HUES6 (cell line): ENCODE data around the gene CASP2.
A peak's percentile ranks its signal among the peaks of the same experiment; 100 is the strongest.
"Not testable (repeated sequence)": the region's sequence is repeated elsewhere in the genome, so short reads cannot be mapped to it uniquely, and the experiment has no call there.

Experiments
- H3K27ac ChIP-seq: 2 replicates; pipeline ENCODE4 v1.7.0; 2013; ENCODE audit warnings: low read depth, mild to moderate bottlenecking, low read length, inconsistent platforms
- H3K27me3 ChIP-seq: 2 replicates; pipeline ENCODE4 v1.6.1; 2013; ENCODE audit warnings: low read length; ENCODE audit not compliant: control insufficient read depth, insufficient read depth
- H3K36me3 ChIP-seq: 2 replicates; pipeline ENCODE4 v1.6.1; 2013; ENCODE audit warnings: low read length; ENCODE audit not compliant: control insufficient read depth, insufficient read depth
- H3K4me1 ChIP-seq: 2 replicates; pipeline ENCODE4 v1.6.1; 2013; ENCODE audit warnings: low read length; ENCODE audit not compliant: control insufficient read depth, insufficient read depth
- H3K4me3 ChIP-seq: 2 replicates; pipeline ENCODE4 v1.5.1; 2013; ENCODE audit warnings: low read depth, low read length
- H3K9ac ChIP-seq: one replicate; pipeline ENCODE4 v1.6.1; 2013; ENCODE audit warnings: mild to moderate bottlenecking, low read length
- H3K9me3 ChIP-seq: 2 replicates; pipeline ENCODE4 v1.6.1; 2013; ENCODE audit warnings: low read depth, low read length; ENCODE audit not compliant: control insufficient read depth, insufficient read depth

The CASP2 gene

GRCh38 chr7:143264196-143264568 is 24.0 kb upstream of the CASP2 start:
- H3K27me3 ChIP-seq, H3K9me3 ChIP-seq, H3K27ac ChIP-seq, H3K4me1 ChIP-seq: not testable (repeated sequence)
- H3K9ac ChIP-seq, result peak overlapping the region; percentile 31
- peak overlapping the region; percentile 97 for H3K4me3 ChIP-seq
- peaks cover 20% of the 10 kb centered on the region for H3K36me3 ChIP-seq

GRCh38 chr7:143265017-143265693 is 23.0 kb upstream of the CASP2 start:
- Histone ChIP-seq H3K4me1 (peaks cover 5% of the 10 kb centered on the region; the same call in 1 of the 2 replicates), H3K4me3 (no peak overlapping the region), H3K9ac (no peak overlapping the region), H3K36me3 (peaks cover 26% of the 10 kb centered on the region), H3K9me3 (peaks cover 4% of the 10 kb centered on the region; the same call in 1 of the 2 replicates), H3K27me3 (0 out of 2 replicates have a peak, but pooled peaks cover 2% of the 10 kb centered on the region), H3K27ac (no peak overlapping the region)

GRCh38 chr7:143269251-143269650 is 18.9 kb upstream of the CASP2 start:
- H3K9me3 ChIP-seq, result no peaks in the 10 kb centered on the region
- no peak overlapping the region for H3K4me3 ChIP-seq
- no peak overlapping the region for H3K27ac ChIP-seq
- H3K27me3 ChIP-seq, result 0 out of 2 replicates have a peak, but pooled peaks cover 2% of the 10 kb centered on the region
- H3K36me3 ChIP-seq, result peaks cover 26% of the 10 kb centered on the region
- H3K9ac ChIP-seq, result no peak overlapping the region
- H3K4me1 ChIP-seq, result no peaks in the 10 kb centered on the region

GRCh38 chr7:143271240-143271639 is 16.9 kb upstream of the CASP2 start:
- no peaks in the 10 kb centered on the region for H3K9me3 ChIP-seq
- H3K27me3 ChIP-seq, result no peaks in the 10 kb centered on the region

GRCh38 chr7:143272871-143273270 is 15.3 kb upstream of the CASP2 start:
- peaks cover 17% of the 10 kb centered on the region for H3K36me3 ChIP-seq
- H3K27ac ChIP-seq, result no peak overlapping the region
- no peaks in the 10 kb centered on the region for H3K9me3 ChIP-seq
- no peak overlapping the region for H3K9ac ChIP-seq
- no peaks in the 10 kb centered on the region for H3K27me3 ChIP-seq
- H3K4me1 ChIP-seq, result no peaks in the 10 kb centered on the region
- no peak overlapping the region for H3K4me3 ChIP-seq

More at GRCh38 chr7:143271240-143271639, 16.9 kb upstream of the CASP2 start:
- Histone ChIP-seq H3K9ac (no peak overlapping the region), H3K4me3 (no peak overlapping the region), H3K4me1 (no peaks in the 10 kb centered on the region), H3K36me3 (peaks cover 26% of the 10 kb centered on the region), H3K27ac (no peak overlapping the region)

- Histone ChIP-seq H3K4me3 (no peak overlapping the region), H3K27ac (no peak overlapping the region), H3K4me1 (peaks cover 15% of the 10 kb centered on the region), H3K36me3 (no peaks in the 10 kb centered on the region), H3K9me3 (no peaks in the 10 kb centered on the region), H3K27me3 (no peaks in the 10 kb centered on the region), H3K9ac (no peak overlapping the region)
Observed at GRCh38 chr7:143279186-143280098, 8.7 kb upstream of the CASP2 start.

- Histone ChIP-seq H3K9ac (no peak overlapping the region), H3K27me3 (no peaks in the 10 kb centered on the region), H3K9me3 (no peaks in the 10 kb centered on the region), H3K27ac (no peak overlapping the region), H3K36me3 (no peaks in the 10 kb centered on the region), H3K4me3 (no peak overlapping the region), H3K4me1 (peaks cover 21% of the 10 kb centered on the region)
Observed at GRCh38 chr7:143280160-143280559, 8.0 kb upstream of the CASP2 start.

- H3K4me3 ChIP-seq, result no peak overlapping the region
- H3K9ac ChIP-seq, result no peak overlapping the region
- no peak overlapping the region for H3K27ac ChIP-seq
- H3K4me1 ChIP-seq, result peaks cover 25% of the 10 kb centered on the region
- no peaks in the 10 kb centered on the region for H3K27me3 ChIP-seq
- H3K36me3 ChIP-seq, result no peaks in the 10 kb centered on the region
- no peaks in the 10 kb centered on the region for H3K9me3 ChIP-seq
Observed at GRCh38 chr7:143280566-143280965, 7.6 kb upstream of the CASP2 start.

GRCh38 chr7:143281529-143281928 is 6.6 kb upstream of the CASP2 start:
- no peaks in the 10 kb centered on the region for H3K36me3 ChIP-seq
- H3K4me1 ChIP-seq, result peaks cover 29% of the 10 kb centered on the region
- no peak overlapping the region for H3K4me3 ChIP-seq
- H3K27ac ChIP-seq, result no peak overlapping the region
- H3K27me3 ChIP-seq, result peaks cover 8% of the 10 kb centered on the region
- H3K9ac ChIP-seq, result no peak overlapping the region
- H3K9me3 ChIP-seq, result no peaks in the 10 kb centered on the region

GRCh38 chr7:143282124-143282523 is 6.0 kb upstream of the CASP2 start:
- H3K4me3 ChIP-seq, result no peak overlapping the region
- H3K27me3 ChIP-seq, result peaks cover 14% of the 10 kb centered on the region
- H3K27ac ChIP-seq, result no peak overlapping the region
- H3K9ac ChIP-seq, result no peak overlapping the region
- H3K4me1 ChIP-seq, result peaks cover 29% of the 10 kb centered on the region
- H3K36me3 ChIP-seq, result no peaks in the 10 kb centered on the region
- peaks cover 4% of the 10 kb centered on the region; the same call in 1 of the 2 replicates for H3K9me3 ChIP-seq

GRCh38 chr7:143283381-143283780 is 4.8 kb upstream of the CASP2 start:
- Histone ChIP-seq H3K27ac (no peak overlapping the region), H3K9ac (no peak overlapping the region), H3K9me3 (peaks cover 11% of the 10 kb centered on the region), H3K4me3 (no peak overlapping the region), H3K36me3 (peaks cover 3% of the 10 kb centered on the region; the same call in 1 of the 2 replicates), H3K27me3 (peaks cover 21% of the 10 kb centered on the region), H3K4me1 (peaks cover 29% of the 10 kb centered on the region)
